PC-9 (cell line): ENCODE results near the gene C2CD4B.

Source experiments
- CTCF ChIP-seq: fragments of 200-600 bp; sonication (generic); conservative IDR thresholded peaks from 2 replicates; pipeline ENCODE4 v1.6.1; 2017; ENCODE audit warnings: mixed run types, antibody characterized with exemption, mild to moderate bottlenecking, moderate library complexity
- EZH2 ChIP-seq: fragments of 200-600 bp; sonication (generic); IDR thresholded peaks from 2 replicates; pipeline ENCODE4 v1.8.0; 2017; ENCODE audit warnings: antibody characterized with exemption, low read depth

- TF ChIP-seq CTCF, result no peak
- TF ChIP-seq EZH2, result no peak
Observed at GRCh38 chr15:62120776-62121175, 44.3 kb downstream of the C2CD4B start.
